BE2C (cell line): ENCODE results near the gene XIRP2.

Experiments
- DNase-seq: peaks from one replicate; pipeline ENCODE4 v3.0.0-alpha.2; 2020
- H3K27me3 ChIP-seq: fragments of 250-450 bp; sonication (Bioruptor Pico); 2 replicates; pipeline ENCODE4 v1.5.1; 2020; ENCODE audit warnings: mild to moderate bottlenecking
- H3K36me3 ChIP-seq: fragments of 250-450 bp; sonication (Bioruptor Pico); 2 replicates; pipeline ENCODE4 v1.5.1; 2020; ENCODE audit warnings: mild to moderate bottlenecking
- H3K4me1 ChIP-seq: fragments of 250-450 bp; sonication (Bioruptor Pico); 2 replicates; pipeline ENCODE4 v1.5.1; 2020
- H3K4me3 ChIP-seq: 2 replicates; pipeline ENCODE4 v1.5.1; 2011; ENCODE audit warnings: low read depth, low read length
- H3K9me3 ChIP-seq: fragments of 250-450 bp; sonication (Bioruptor Pico); 2 replicates; pipeline ENCODE4 v1.5.1; 2020
- TF ChIP-seq, protein P1 (sequence below): IDR thresholded peaks from 2 replicates; pipeline ENCODE4 v1.5.1; 2012; ENCODE audit warnings: mild to moderate bottlenecking, low read depth, low read length

XIRP2 gene

DNA sequence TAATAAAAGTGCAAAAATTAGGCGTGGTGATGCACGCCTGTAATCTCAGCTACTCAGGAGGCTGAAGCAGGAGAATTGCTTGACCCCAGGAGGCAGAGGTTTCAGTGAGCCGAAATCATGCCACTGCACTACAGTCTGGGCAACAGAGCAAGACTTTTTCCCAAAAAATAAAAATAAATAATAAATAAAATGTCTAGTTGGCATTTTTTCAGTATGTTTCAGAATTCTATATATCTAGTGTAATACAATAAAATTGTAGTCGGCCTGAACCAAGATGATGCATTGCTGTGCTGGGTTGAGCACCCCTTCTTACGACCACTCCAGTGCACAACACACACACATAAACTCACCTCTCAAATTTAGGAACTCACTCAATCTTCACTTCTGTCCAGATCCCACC, 108.2 kb downstream of the XIRP2 start:
- no peaks in the 10 kb centered on the region for H3K27me3 ChIP-seq
- DNase-seq = no peak
- no peaks in the 10 kb centered on the region for H3K36me3 ChIP-seq
- H3K4me1 ChIP-seq = no peaks in the 10 kb centered on the region
- H3K4me3 ChIP-seq = no peak overlapping the region
- H3K9me3 ChIP-seq = no peaks in the 10 kb centered on the region
- TF ChIP-seq, protein P1, sequence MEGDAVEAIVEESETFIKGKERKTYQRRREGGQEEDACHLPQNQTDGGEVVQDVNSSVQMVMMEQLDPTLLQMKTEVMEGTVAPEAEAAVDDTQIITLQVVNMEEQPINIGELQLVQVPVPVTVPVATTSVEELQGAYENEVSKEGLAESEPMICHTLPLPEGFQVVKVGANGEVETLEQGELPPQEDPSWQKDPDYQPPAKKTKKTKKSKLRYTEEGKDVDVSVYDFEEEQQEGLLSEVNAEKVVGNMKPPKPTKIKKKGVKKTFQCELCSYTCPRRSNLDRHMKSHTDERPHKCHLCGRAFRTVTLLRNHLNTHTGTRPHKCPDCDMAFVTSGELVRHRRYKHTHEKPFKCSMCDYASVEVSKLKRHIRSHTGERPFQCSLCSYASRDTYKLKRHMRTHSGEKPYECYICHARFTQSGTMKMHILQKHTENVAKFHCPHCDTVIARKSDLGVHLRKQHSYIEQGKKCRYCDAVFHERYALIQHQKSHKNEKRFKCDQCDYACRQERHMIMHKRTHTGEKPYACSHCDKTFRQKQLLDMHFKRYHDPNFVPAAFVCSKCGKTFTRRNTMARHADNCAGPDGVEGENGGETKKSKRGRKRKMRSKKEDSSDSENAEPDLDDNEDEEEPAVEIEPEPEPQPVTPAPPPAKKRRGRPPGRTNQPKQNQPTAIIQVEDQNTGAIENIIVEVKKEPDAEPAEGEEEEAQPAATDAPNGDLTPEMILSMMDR = no peak

GRCh38 chr2:167001165-167001564, 112.9 kb downstream of the XIRP2 start:
- H3K4me1 ChIP-seq = no peaks in the 10 kb centered on the region
- H3K36me3 ChIP-seq = no peaks in the 10 kb centered on the region
- no peak for DNase-seq
- H3K4me3 ChIP-seq = no peak overlapping the region
- TF ChIP-seq, protein P1 = no peak
- H3K27me3 ChIP-seq = no peaks in the 10 kb centered on the region
- no peaks in the 10 kb centered on the region for H3K9me3 ChIP-seq

- no peak for DNase-seq
- Histone ChIP-seq H3K4me3 (no peak overlapping the region), H3K9me3 (no peaks in the 10 kb centered on the region), H3K36me3 (no peaks in the 10 kb centered on the region), H3K27me3 (no peaks in the 10 kb centered on the region), H3K4me1 (no peaks in the 10 kb centered on the region)
- TF ChIP-seq, protein P1 = no peak
Measured at GRCh38 chr2:167005096-167005495, 116.8 kb downstream of the XIRP2 start.

DNA sequence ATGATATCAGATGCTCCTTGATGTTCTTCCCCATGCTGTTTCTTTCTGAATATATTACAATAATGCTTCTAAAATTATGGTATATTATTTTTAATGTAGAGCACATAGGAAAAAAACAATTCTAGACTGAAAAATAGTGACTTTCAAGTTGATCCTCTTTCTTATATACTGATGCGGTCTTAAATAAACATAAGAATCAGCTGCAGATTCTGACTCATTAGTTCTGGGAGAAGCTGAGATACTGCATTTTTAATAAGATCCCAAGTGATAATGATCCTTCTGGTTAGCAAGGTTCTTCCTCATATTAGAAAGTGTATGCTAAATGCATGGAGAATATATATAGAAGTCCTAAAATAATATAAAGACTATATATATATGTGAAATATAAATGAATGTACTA, 124.9 kb downstream of the XIRP2 start:
- Histone ChIP-seq H3K27me3 (no peaks in the 10 kb centered on the region), H3K4me1 (no peaks in the 10 kb centered on the region), H3K36me3 (no peaks in the 10 kb centered on the region), H3K4me3 (no peak overlapping the region), H3K9me3 (no peaks in the 10 kb centered on the region)
- TF ChIP-seq, protein P1 = no peak
- DNase-seq = no peak

- no peaks in the 10 kb centered on the region for H3K27me3 ChIP-seq
- H3K36me3 ChIP-seq = no peaks in the 10 kb centered on the region
- no peaks in the 10 kb centered on the region for H3K4me1 ChIP-seq
- no peak for DNase-seq
- H3K4me3 ChIP-seq = no peak overlapping the region
- TF ChIP-seq, protein P1 = no peak
- H3K9me3 ChIP-seq = no peaks in the 10 kb centered on the region
Measured at GRCh38 chr2:167015806-167016205, 127.5 kb downstream of the XIRP2 start.

- no peaks in the 10 kb centered on the region for H3K36me3 ChIP-seq
- no peaks in the 10 kb centered on the region for H3K4me1 ChIP-seq
- TF ChIP-seq, protein P1 = no peak
- no peak overlapping the region for H3K4me3 ChIP-seq
- no peaks in the 10 kb centered on the region for H3K9me3 ChIP-seq
- DNase-seq = no peak
- no peaks in the 10 kb centered on the region for H3K27me3 ChIP-seq
Measured at GRCh38 chr2:167017021-167017420, 128.7 kb downstream of the XIRP2 start.
